ENCODE data around the gene CCL21. TPM values are rescaled to one million over a fixed set of nuclear protein-coding genes. Genes with fewer than 3 reads are reported as not detected.

Gene CCL21
- total and polyA plus RNA-seq, 2 donors (not counting 1 experiment from before 2014, with no cell fraction given): not detected

DNA sequence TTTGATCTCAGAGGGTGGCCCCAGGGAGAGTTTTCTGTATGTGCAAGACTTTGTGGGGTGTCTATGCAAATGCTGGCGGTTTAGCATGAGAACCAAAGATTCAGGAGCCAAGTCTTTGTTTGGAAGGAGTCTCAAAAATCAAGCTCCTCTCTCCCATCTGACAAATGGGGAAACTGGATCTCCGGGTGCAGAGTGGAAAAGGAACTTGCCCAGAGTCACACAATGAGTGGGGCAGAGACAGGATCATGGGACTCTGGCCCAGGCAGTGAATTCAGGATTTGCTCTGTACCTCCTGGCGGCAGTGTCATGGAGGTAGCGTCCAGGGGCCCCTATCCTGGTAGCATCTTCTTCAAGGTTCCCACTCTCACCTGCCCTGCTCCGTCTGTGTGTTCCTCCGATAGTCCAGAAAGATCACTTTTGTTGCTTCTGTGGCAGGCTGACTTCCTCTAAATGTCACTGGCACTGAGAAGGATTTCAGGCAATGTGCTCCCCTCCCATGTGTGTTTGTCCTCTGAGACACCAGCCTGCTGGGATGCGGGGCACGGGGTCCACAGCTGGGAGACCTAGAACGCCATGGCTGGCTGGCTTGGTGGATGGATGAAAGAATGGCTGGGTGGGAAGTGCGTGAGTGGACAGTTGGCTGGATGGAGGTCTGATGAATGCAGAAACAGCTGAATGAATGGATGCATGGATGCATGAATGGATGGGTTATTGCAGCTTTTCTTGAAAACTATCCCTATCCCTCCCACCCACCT is 22.5 kb downstream of the CCL21 start:
- TF ChIP-seq, protein P1, sequence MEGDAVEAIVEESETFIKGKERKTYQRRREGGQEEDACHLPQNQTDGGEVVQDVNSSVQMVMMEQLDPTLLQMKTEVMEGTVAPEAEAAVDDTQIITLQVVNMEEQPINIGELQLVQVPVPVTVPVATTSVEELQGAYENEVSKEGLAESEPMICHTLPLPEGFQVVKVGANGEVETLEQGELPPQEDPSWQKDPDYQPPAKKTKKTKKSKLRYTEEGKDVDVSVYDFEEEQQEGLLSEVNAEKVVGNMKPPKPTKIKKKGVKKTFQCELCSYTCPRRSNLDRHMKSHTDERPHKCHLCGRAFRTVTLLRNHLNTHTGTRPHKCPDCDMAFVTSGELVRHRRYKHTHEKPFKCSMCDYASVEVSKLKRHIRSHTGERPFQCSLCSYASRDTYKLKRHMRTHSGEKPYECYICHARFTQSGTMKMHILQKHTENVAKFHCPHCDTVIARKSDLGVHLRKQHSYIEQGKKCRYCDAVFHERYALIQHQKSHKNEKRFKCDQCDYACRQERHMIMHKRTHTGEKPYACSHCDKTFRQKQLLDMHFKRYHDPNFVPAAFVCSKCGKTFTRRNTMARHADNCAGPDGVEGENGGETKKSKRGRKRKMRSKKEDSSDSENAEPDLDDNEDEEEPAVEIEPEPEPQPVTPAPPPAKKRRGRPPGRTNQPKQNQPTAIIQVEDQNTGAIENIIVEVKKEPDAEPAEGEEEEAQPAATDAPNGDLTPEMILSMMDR (IDR thresholded peaks at IDR 0.05): no peak
- TF ChIP-seq EZH2 (IDR thresholded peaks at IDR 0.05; ENCODE audit: borderline replicate concordance, insufficient read depth, low read depth, low read length, poor library complexity, severe bottlenecking): no peak
- Histone ChIP-seq H3K9ac (ENCODE audit: low read length) (no peak overlapping the region), H3K4me2 (replicated peaks; ENCODE audit: low read depth, low read length, poor library complexity, severe bottlenecking) (no peak overlapping the region), H3K27ac (ENCODE audit: low read length in 2 of 2) (no peak overlapping the region), H3K79me2 (ENCODE audit: control insufficient read depth, insufficient read depth, low read length) (no peaks in the 10 kb centered on the region), H3K36me3 (replicated peaks in 1 of 2; ENCODE audit: control extremely low read depth in 1 of 2, control insufficient read depth in 1 of 2, extremely low read depth in 1 of 2, insufficient read depth in 2 of 2, low read length in 1 of 2) (no peaks in the 10 kb centered on the region), H3K4me1 (ENCODE audit: control insufficient read depth in 2 of 2, insufficient read depth in 2 of 2, low read length in 2 of 2) (peaks cover 0 to 8% of the 10 kb centered on the region in 2 donors), H3K9me3 (ENCODE audit: control extremely low read depth in 1 of 3, control insufficient read depth in 2 of 3, insufficient read depth in 1 of 3, low read length in 2 of 3) (no peaks in the 10 kb centered on the region), H4K20me1 (ENCODE audit: control insufficient read depth, insufficient read depth, low read length, poor library complexity, severe bottlenecking) (no peaks in the 10 kb centered on the region), H3K4me3 (ENCODE audit: control extremely low read depth in 1 of 5, extremely low read depth in 1 of 5, insufficient read depth in 1 of 5, low read depth in 2 of 5, low read length in 4 of 5) (no peak overlapping the region), H3K27me3 (replicated peaks in 1 of 4; ENCODE audit: control extremely low read depth in 1 of 4, control insufficient read depth in 3 of 4, insufficient read depth in 4 of 4, low read length in 3 of 4) (peaks cover 0 to 6% (median 0%) of the 10 kb centered on the region in 4 experiments), H2AFZ (ENCODE audit: insufficient read depth, low read depth, low read length, poor library complexity, severe bottlenecking) (no peak overlapping the region)
- ChIA-PET POLR2A (no interaction called here), CTCF (interaction anchor here (1.5 kb wide), 1 partner anchor 15 kb away, joined by 4 read pairs; no protein-coding TSS in a partner anchor)
- Mint-ChIP-seq H3K27me3 (peaks cover 8% of the 10 kb centered on the region), H3K9me3 (ENCODE audit: insufficient read depth) (no peaks in the 10 kb centered on the region), H3K4me1 (peaks cover 3% of the 10 kb centered on the region), H3K4me3 (no peak overlapping the region), H3K27ac (no peak overlapping the region)
- ATAC-seq (ENCODE audit: low read depth): no peak
- WGBS (ENCODE audit: insufficient coverage): 90% methylated on average over 7 of the region's 10 CpGs
- intact Hi-C loops (cut with micrococcal nuclease): no loop called here
- DNase-seq: no peak

DNA sequence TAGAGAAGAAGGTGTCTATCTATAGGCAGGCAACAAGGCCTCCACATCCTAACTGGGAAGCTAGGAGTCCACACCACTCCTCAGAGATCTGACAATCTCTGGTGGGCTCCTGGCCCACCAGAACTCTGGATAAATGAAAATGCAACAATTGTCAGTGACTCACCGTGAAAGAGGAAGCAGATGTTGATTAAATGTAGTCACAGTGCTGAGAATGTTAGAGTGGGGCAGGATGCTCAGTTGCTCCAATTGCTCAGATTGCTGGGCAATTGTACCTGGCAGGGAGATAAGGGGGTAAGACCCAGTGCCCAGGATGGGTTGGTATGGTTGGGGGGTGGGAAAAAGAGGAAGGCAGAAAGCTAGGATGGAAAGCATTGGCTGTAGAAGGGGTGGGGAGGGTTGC is 23.2 kb downstream of the CCL21 start:
- Histone ChIP-seq H3K36me3 (replicated peaks in 1 of 2; ENCODE audit: control extremely low read depth in 1 of 2, control insufficient read depth in 1 of 2, extremely low read depth in 1 of 2, insufficient read depth in 2 of 2, low read length in 1 of 2) (no peaks in the 10 kb centered on the region), H3K9me3 (ENCODE audit: control extremely low read depth in 1 of 3, control insufficient read depth in 2 of 3, insufficient read depth in 1 of 3, low read length in 2 of 3) (no peaks in the 10 kb centered on the region), H2AFZ (ENCODE audit: insufficient read depth, low read depth, low read length, poor library complexity, severe bottlenecking) (no peak overlapping the region), H3K27me3 (replicated peaks in 1 of 4; ENCODE audit: control extremely low read depth in 1 of 4, control insufficient read depth in 3 of 4, insufficient read depth in 4 of 4, low read length in 3 of 4) (peaks cover 0 to 6% (median 0%) of the 10 kb centered on the region in 4 experiments), H3K4me2 (replicated peaks; ENCODE audit: low read depth, low read length, poor library complexity, severe bottlenecking) (no peak overlapping the region), H3K9ac (ENCODE audit: low read length) (no peak overlapping the region), H3K4me1 (ENCODE audit: control insufficient read depth in 2 of 2, insufficient read depth in 2 of 2, low read length in 2 of 2) (peaks cover 0 to 8% of the 10 kb centered on the region in 2 donors), H4K20me1 (ENCODE audit: control insufficient read depth, insufficient read depth, low read length, poor library complexity, severe bottlenecking) (no peaks in the 10 kb centered on the region), H3K4me3 (ENCODE audit: control extremely low read depth in 1 of 5, extremely low read depth in 1 of 5, insufficient read depth in 1 of 5, low read depth in 2 of 5, low read length in 4 of 5) (no peak overlapping the region), H3K79me2 (ENCODE audit: control insufficient read depth, insufficient read depth, low read length) (no peaks in the 10 kb centered on the region), H3K27ac (ENCODE audit: low read length in 2 of 2) (no peak overlapping the region)
- Mint-ChIP-seq H3K27ac (no peak overlapping the region), H3K4me1 (peaks cover 3% of the 10 kb centered on the region), H3K27me3 (peaks cover 8% of the 10 kb centered on the region), H3K9me3 (ENCODE audit: insufficient read depth) (no peaks in the 10 kb centered on the region), H3K4me3 (no peak overlapping the region)
- POLR2A ChIA-PET: no interaction called here
- CTCF ChIA-PET: interaction anchor here (1.5 kb wide), 2 partner anchors 16 to 29 kb away, joined by 3 to 4 read pairs; no protein-coding TSS in a partner anchor
- ATAC-seq (ENCODE audit: low read depth): no peak
- intact Hi-C loops (cut with micrococcal nuclease): no loop called here
- 4% methylated on average over 1 of the region's 1 CpG for WGBS (ENCODE audit: insufficient coverage)
- DNase-seq: no peak
- no peak for TF ChIP-seq EZH2 (IDR thresholded peaks at IDR 0.05; ENCODE audit: borderline replicate concordance, insufficient read depth, low read depth, low read length, poor library complexity, severe bottlenecking)
- TF ChIP-seq, protein P1 (IDR thresholded peaks at IDR 0.05): no peak
